Activated T-cell treated with anti-CD3 and anti-CD28 coated beads, Interleukin-2, amount 50 U/mL, for 48 hours (primary cell): ENCODE data around the gene ERBB4.

Experiments used
- DNase-seq, 2 experiments: peaks; one replicate each; pipeline ENCODE4 v3.0.0-alpha.2; 2020

The ERBB4 gene

DNA sequence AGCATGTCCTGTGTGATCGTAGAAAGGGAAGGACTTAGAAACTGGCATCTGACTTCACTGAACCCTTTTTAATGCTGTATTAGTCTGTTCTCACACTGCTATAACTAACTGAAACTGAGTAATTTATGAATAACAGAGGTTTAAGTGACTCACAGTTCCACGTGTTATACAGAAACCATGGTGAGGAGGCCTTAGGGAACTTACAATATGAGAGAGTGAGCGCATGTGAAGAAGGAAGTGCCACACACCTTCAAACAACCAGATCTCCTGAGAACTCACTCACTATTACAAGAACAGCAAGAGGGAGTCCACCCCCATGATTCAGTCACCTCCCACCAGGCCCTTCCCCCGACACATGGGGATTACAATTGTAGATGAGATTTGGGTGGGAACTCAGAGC lies 1170.9 kb downstream of the ERBB4 start:
- DNase-seq: no peak

DNA sequence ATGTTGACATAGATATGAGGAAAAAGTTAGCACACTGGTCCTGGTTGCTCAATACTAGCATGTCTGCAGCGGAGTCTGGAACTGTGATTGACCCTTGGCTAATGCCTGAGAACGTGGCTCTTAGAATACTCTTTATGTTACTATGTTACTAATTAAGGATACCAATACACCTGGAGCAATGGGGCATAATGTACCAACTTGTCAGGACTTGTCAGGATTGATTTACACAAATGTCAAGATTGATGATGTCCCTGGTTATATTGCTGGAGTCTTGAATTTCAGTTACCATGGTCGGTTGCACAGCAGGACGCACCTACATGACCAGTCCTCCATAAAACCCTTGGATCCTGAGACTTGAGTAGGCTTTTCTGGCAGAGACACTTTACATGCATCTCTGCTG lies 1171.3 kb downstream of the ERBB4 start:
- no peak for DNase-seq

DNA sequence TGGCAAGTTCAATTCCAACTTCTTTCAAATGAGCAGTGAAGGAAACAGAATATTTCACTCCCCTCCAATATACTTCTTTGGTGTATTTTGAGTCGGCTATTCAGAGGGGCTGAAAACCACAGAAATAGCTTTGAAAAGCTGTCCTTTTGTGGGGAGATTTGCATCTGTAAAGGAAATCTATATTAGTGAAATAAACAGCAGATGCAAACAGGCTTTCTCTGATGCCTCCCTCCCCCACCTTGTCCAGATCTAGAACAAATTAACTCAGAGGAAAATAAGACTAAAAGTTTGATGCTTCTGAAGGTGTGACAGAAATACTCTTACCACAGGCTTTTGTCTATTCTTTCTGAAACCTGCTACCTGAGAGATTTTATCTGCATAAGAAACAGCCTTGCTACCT lies 1173.7 kb downstream of the ERBB4 start:
- DNase-seq: no peak

DNA sequence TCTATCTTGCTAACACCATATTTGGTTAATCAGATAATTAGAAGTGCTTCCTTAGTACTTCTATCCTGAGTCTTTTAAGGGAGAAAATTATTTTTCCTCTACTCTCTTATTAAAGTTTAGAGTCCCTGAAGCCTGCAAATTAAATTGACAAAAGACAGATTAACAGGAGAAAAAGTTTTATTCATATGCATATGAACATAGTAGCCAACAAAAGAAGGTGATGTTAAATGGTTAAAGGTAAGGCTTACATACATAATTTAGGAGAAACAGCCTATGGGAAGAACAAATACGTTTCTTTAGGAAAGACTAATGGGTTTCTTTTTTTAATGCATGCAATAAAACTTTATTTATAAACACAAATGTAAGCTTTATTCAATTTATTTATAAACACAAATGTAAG lies 1177.2 kb downstream of the ERBB4 start:
- no peak for DNase-seq

DNA sequence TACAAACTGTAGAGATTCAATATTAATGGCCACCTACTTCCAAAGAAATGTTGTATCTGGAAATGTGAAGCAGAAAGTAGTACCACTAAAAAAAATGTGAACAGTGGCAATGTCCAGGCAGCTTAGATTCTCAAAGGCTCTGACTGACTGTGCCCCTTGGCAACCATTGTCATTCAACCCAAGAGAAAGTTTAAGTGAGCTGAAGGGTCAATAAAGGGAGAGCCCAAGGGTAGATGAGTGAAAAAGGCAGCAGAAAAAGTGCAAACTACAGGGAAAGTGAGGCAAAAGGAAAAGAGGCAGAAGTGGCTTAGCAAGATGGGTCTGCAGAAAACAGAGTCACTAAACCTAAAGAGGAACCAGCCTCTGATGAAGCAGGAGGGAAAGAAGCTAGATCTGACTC lies 1179.3 kb downstream of the ERBB4 start:
- no peak for DNase-seq

DNA sequence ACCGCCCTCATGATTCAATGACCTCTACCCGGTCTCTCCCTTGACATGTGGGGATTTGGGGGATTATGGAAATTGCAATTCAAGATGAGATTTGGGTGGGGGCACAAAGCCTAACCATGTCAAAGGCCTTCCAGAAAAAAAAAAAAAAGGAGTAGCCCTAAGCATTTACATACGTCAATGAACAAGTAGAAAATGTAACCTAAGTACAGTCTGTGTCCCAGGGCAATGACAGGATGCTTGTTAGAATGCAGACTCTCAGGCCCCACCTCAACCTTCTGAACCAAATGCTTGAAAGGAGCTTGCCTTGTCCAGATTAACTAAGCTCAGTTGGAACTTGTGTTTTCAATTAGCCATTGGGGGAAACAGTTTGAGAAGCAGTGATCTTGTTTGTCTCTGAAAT lies 1180.1 kb downstream of the ERBB4 start:
- DNase-seq: no peak

DNA sequence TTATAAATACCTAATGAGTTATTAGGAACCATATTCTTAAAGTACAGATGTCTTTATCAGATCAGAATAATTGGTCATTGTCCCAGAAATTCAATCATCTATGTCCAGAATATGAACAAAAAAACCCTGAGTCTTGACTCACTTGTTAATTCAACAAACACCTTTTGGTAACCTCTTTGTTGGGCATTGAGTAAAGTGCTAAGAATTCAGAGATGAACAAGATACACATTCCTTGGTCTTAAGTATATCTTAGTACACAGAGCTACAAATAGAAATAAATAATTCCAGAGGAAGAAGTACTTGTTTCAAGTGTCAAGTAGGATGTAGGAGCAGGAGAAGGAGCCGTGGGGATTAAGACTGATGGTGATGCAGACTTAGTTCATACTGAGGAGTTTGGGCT lies 1184.1 kb downstream of the ERBB4 start:
- no peak for DNase-seq

DNA sequence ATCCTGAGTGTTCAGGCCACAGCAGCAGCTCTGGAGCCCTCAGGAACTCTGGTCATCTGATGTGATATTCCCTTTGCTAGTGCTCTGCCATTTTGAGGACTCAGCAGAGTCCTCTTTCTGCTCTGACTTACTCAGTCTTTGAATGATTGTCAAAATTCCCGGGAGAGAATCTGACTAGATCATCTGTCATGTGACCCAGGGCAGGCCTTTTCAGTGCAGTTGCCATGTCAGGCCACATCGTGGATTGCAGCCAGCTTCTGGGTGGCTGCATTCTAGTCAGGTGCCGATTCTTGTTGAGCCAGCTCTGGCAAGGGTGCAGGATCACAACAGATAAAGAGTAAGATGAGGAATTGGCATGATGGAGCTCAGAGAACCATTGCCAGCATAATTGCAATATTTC lies 1186.6 kb downstream of the ERBB4 start:
- no peak for DNase-seq

DNA sequence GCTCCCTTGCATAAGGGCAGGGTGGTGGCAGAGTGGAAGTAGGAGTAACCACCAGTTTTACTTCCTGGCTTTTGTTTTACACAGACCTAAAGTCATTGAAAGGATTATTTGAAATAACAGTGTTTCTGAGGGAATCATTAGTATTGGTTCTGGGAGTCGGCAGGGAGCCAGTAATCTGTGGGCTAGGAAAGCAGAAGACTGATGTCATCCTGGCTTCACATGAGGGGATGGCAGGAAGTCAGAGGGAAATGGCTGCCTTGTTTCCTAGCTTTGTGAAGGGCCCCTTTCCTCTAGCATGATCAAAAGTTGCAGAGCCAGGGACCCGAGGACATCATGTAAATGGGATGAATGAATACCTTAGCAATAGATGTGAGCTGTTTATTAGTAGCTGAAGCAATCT lies 1189.6 kb downstream of the ERBB4 start:
- no peak for DNase-seq

DNA sequence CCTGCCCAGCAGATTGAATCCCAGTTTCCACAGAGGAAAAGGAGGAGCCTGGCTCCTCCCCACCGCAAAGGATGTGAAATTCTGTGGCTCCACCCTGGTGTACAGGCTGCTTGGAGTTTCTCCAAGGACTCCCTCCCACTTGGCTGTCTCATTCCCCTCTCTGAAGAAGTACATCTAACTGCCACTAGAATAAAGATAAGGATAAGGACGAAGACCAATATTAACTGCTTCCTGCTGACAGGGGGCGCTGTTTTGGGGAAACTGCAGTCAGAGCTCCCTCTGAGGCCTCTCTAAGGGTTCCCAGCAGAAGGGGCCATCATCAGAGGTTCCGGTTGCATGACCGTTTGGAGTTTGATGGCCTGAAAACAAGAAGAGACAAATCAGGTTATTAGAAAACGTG lies 1191.3 kb downstream of the ERBB4 start:
- DNase-seq: no peak

DNA sequence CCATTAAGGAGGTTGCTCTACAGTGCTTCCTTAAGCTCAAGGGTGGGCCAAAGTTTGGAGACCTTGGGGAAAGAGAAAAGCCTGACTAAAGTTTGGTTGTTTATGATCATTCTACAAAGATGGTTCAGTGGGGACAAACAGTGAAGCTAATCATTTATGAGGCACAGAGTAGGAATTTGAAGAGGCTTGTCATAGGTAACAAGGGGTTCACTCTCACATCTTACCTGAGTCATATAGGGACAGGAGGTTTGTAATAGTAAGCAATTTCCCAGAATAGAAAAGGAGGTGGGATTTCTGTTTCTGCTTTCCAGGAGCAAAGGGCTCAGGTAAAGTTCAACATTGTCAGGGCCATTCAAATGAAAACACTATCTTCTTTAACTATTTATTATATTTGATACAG lies 1194.3 kb downstream of the ERBB4 start:
- no peak for DNase-seq

DNA sequence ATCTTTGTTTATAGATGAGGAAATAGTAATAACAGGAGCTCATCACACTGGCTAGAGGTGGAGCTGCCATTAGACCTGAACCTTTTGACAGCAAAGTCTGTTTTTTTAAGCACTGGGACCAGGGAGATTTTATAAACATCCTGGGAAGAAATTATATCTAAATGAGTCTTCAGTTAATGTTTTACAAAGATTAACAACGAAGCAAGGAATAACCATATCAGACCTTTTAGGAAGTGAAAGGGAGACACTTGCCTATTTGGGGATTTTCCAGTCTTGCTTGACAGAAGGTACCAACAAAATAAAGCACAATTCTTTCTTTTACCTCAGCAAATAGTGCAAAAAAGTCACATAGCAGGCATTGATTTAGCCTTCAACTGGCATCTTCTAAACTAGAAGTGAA lies 1205.2 kb downstream of the ERBB4 start:
- no peak for DNase-seq

DNA sequence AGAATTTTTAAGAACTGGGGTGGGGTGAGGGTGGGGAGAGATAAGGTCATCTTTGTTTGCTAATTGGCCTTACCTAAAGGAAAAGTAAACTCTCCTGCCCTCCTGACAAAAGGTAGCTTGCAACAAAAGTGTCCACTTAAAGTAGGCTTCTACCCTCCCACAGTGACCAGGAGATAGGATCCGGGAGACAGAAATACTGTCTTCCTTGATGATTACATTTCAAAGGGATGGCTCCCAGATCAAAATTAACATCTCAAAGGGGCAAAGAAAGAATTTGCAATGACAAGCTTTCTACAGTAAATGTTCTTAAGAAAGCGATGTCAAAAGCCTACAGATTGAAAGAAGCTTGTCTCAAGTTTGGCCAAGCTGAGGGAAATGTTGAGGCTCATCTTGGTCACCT lies 1206.9 kb downstream of the ERBB4 start:
- DNase-seq: no peak

DNA sequence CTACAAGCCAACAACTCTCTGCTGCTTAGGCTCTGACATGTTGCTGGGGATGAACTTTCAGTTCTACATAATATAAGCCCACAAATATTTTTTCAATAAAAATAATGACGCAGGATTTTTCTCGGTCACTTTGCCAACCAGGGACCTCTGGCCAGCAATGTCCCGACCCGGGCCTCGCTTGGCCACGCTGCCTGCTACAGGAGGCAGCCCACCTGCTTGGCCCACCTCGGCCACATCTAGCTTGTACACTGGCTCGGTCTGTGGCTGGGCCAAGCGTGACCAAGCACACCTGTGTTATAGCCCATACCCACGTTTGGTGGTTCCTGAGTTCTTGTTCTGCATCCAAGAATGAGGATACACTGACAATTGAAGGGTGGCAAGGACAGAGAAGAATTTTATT lies 1208.7 kb downstream of the ERBB4 start:
- DNase-seq: no peak

DNA sequence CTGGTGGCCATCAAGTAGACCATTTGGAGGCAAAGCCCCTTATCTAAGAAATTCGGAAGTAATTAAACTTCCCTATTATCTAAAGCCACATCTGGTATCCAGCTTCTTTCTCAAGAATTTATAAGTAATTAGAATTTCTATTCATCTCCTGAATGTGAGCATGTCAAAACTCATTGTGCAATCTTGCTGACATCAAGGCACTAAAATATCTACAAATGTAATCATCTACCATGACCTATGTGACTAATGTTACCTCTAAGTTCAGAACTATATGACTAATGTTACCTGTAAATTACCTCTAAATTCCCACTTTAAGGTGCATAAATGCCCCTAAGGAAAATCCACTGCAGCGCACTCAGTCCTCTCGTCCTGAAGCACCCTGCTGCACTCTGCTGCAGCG lies 1209.2 kb downstream of the ERBB4 start:
- DNase-seq: no peak

DNA sequence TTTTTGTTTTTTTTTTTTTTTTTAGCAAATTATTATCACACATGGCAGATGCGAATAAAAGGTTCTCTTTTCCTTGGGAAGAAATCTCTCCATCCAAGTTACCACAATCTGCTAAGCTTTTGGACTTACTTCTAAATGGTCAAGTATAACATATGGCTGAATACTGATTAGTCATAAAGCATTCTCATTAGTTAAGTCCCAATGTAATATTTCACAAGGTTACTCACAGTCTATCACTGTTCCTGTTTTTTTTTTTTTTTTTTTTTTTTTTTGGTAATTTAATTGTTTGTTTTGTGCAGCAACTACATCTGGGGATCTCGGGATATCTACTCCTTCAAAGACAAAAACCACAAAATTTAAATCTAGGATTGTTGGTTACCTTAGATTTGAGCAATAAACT lies 1210.5 kb downstream of the ERBB4 start:
- DNase-seq: no peak
